HepG2 (cell line): ENCODE data around the gene HCRT. TPM values are rescaled to one million over a fixed set of nuclear protein-coding genes. Genes with fewer than 3 reads are reported as not detected.

Source experiments
- ATRX ChIP-seq: sonication (generic); formaldehyde crosslinking; IDR thresholded peaks from 2 replicates; pipeline ENCODE4 v1.4.0; 2020; ENCODE audit warnings: missing genetic modification reagents, borderline replicate concordance
- GATAD2A ChIP-seq: IDR thresholded peaks from 2 replicates; pipeline ENCODE4 v1.6.1; 2016
- HNRNPUL1 ChIP-seq: fragments of 200-400 bp; formaldehyde crosslinking; IDR thresholded peaks from 2 replicates; pipeline ENCODE4 v1.6.1; 2017; ENCODE audit warnings: low read depth, mild to moderate bottlenecking, low read length, moderate library complexity
- MTA1 ChIP-seq: sonication (generic); formaldehyde crosslinking; IDR thresholded peaks from 2 replicates; pipeline ENCODE4 v1.4.0; 2020; ENCODE audit warnings: missing genetic modification reagents, mild to moderate bottlenecking, borderline replicate concordance
- PLRG1 ChIP-seq: fragments of 450-650 bp; conservative IDR thresholded peaks from 2 replicates; pipeline ENCODE4 v1.6.1; 2016
- RFXAP ChIP-seq: sonication (generic); formaldehyde crosslinking; IDR thresholded peaks from 2 replicates; pipeline ENCODE4 v1.4.0; 2020; ENCODE audit warnings: missing genetic modification reagents, borderline replicate concordance
- TEAD2 ChIP-seq: sonication (generic); formaldehyde crosslinking; IDR thresholded peaks from 2 replicates; pipeline ENCODE4 v1.9.0; 2021; ENCODE audit warnings: missing genetic modification reagents
- ZBTB38 ChIP-seq: sonication (generic); formaldehyde crosslinking; IDR thresholded peaks from 2 replicates; pipeline ENCODE4 v1.5.1; 2020; ENCODE audit warnings: mild to moderate bottlenecking, missing genetic modification reagents
- ZC3H13 ChIP-seq: sonication (generic); formaldehyde crosslinking; IDR thresholded peaks from 2 replicates; pipeline ENCODE4 v1.8.1; 2023; ENCODE audit warnings: mild to moderate bottlenecking, missing genetic modification reagents, moderate library complexity
- ZKSCAN5 ChIP-seq: sonication (generic); formaldehyde crosslinking; IDR thresholded peaks from 2 replicates; pipeline ENCODE4 v1.5.1; 2020; ENCODE audit warnings: mild to moderate bottlenecking, missing genetic modification reagents
- ZNF12 ChIP-seq: sonication (generic); formaldehyde crosslinking; IDR thresholded peaks from 2 replicates; pipeline ENCODE4 v1.5.0; 2020; ENCODE audit warnings: missing genetic modification reagents
- ZNF253 ChIP-seq: sonication (generic); formaldehyde crosslinking; IDR thresholded peaks from 2 replicates; pipeline ENCODE4 v1.8.0; 2022; ENCODE audit warnings: mild to moderate bottlenecking, missing genetic modification reagents, borderline replicate concordance
- ZNF350 ChIP-seq: sonication (generic); formaldehyde crosslinking; IDR thresholded peaks from 2 replicates; pipeline ENCODE4 v1.4.0; 2020; ENCODE audit warnings: mild to moderate bottlenecking, low read depth, missing genetic modification reagents, borderline replicate concordance
- ZNF550 ChIP-seq: sonication (generic); formaldehyde crosslinking; IDR thresholded peaks from 2 replicates; pipeline ENCODE4 v1.4.0; 2020; ENCODE audit warnings: mild to moderate bottlenecking, missing genetic modification reagents, borderline replicate concordance
- ZNF670 ChIP-seq: sonication (generic); formaldehyde crosslinking; IDR thresholded peaks from 2 replicates; pipeline ENCODE4 v1.8.0; 2022; ENCODE audit warnings: mild to moderate bottlenecking, missing genetic modification reagents, borderline replicate concordance
- ZNF724P ChIP-seq: sonication (generic); formaldehyde crosslinking; IDR thresholded peaks from 2 replicates; pipeline ENCODE4 v1.8.0; 2022; ENCODE audit warnings: missing genetic modification reagents, borderline replicate concordance
- polyA plus RNA-seq, 8 experiments: library from polyadenylated mRNA; depleted of rRNA in 3 of 8; stranded (reverse) in 7 of 8; unstranded in 1 of 8; fragments of >200 nt; fragmentation: Illumina TruSeq in 4 of 8; extraction: Trizol in 4 of 8; gene quantifications; 2 replicates each; pipeline versions ENCODE4 v1.2.1 to v1.2.3, GENCODE V29; 2011 to 2016; ENCODE audit warnings: low read depth in 4 of 8, missing spikeins in 1 of 8, mixed read lengths in 1 of 8; ENCODE audit not compliant: insufficient read depth in 1 of 8
- total RNA-seq, 5 experiments: library from RNA; depleted of rRNA; stranded (reverse); fragments of >200 nt; fragmentation: Illumina TruSeq; extraction: Trizol; gene quantifications; 2 replicates each; pipeline ENCODE4 v1.2.3, GENCODE V29; 2016; ENCODE audit warnings: low read depth in 1 of 5
- TF ChIP-seq, protein P1 (sequence below): sonication (generic); formaldehyde crosslinking; IDR thresholded peaks from 2 replicates; pipeline ENCODE4 v1.8.1; 2023; ENCODE audit warnings: mild to moderate bottlenecking, missing genetic modification reagents, borderline replicate concordance
- TF ChIP-seq, protein P2 (sequence below): sonication (generic); formaldehyde crosslinking; IDR thresholded peaks from 2 replicates; pipeline ENCODE4 v1.5.0; 2020; ENCODE audit warnings: missing genetic modification reagents
- TF ChIP-seq, protein P3 (sequence below), 2 experiments: sonication (generic) in 1 of 2; formaldehyde crosslinking in 1 of 2; IDR thresholded peaks; 2 replicates each; pipeline versions ENCODE4 v1.6.1 to v1.9.0; 2014 to 2022; ENCODE audit warnings: antibody characterized with exemption in 1 of 2, borderline replicate concordance in 1 of 2, inconsistent platforms in 1 of 2, low read depth in 1 of 2, missing genetic modification reagents in 1 of 2

The HCRT gene
- total and polyA plus RNA-seq, 2 of the 13 experiments (the other 11 are each of a cell fraction or from before 2014, with no cell fraction given), result not detected

DNA sequence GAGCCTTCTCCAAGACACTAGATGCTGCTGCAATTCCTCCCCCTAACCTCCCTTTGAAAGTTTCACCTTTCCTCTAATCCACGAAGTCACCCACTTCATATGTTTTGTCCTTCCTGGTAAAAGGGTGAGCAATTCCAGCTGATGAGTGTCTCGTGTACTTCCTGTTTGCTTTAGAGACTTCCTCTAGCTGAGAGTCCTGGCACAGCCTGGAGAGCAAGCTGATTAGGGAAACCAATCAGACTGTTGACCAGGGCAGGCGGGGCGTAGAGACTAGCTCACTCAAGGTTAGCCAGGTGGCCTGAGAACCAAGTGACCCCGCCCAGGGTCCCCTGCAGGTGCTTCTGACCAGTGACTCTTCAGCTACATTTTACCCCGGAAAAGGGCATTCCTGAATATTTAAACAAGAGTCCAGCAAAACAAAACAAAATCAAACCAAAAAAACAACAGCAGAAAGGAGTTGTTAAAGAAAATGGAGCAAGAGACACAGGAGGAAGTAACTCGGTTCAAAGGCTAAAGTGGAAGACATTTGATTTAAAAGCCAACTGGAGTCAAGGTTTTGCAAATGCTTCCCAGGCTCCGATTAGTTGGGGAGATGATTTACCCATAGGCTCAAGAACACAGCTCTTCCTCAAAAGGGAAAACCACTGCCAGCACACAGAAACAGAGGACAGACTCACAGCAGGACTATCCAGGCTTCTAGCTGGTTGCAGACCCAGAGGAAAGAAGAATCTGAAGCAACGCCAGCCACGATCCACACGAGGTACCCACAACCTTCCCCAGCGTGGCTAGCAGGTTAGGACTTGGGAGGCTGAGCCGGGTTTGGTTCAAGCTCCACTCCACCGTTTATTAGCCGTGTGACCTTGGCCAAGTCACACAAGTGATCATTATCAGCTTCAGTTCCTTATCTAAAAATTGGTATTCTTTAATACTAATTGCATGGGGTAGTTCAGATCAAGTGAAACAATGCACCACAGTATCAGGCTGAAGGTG is 49.3 kb downstream of the HCRT start (continued):
- TF ChIP-seq TEAD2 (CRISPR knock-in tag) (no peak), ZC3H13 (no peak), ZNF724P (no peak), ZNF12 (CRISPR knock-in tag) (no peak), MTA1 (CRISPR knock-in tag) (peak; percentile 46; the same call in 1 of the 2 replicates), ZNF670 (CRISPR knock-in tag) (no peak), ZBTB38 (peak; percentile 45; the same call in 1 of the 2 replicates), RFXAP (CRISPR knock-in tag) (no peak), ZNF550 (CRISPR knock-in tag) (no peak), ZNF253 (CRISPR knock-in tag) (no peak), ATRX (no peak), GATAD2A (CRISPR knock-in tag) (peak; percentile 82), PLRG1 (no peak), ZKSCAN5 (CRISPR knock-in tag) (no peak), ZNF350 (CRISPR knock-in tag) (peak; percentile 47; the same call in 1 of the 2 replicates), HNRNPUL1 (no peak)
- TF ChIP-seq, protein P1, sequence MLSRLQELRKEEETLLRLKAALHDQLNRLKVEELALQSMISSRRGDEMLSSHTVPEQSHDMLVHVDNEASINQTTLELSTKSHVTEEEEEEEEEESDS (CRISPR knock-in tag), result no peak
- TF ChIP-seq, protein P2, sequence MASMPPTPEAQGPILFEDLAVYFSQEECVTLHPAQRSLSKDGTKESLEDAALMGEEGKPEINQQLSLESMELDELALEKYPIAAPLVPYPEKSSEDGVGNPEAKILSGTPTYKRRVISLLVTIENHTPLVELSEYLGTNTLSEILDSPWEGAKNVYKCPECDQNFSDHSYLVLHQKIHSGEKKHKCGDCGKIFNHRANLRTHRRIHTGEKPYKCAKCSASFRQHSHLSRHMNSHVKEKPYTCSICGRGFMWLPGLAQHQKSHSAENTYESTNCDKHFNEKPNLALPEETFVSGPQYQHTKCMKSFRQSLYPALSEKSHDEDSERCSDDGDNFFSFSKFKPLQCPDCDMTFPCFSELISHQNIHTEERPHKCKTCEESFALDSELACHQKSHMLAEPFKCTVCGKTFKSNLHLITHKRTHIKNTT (CRISPR knock-in tag), result no peak
- TF ChIP-seq, protein P3, sequence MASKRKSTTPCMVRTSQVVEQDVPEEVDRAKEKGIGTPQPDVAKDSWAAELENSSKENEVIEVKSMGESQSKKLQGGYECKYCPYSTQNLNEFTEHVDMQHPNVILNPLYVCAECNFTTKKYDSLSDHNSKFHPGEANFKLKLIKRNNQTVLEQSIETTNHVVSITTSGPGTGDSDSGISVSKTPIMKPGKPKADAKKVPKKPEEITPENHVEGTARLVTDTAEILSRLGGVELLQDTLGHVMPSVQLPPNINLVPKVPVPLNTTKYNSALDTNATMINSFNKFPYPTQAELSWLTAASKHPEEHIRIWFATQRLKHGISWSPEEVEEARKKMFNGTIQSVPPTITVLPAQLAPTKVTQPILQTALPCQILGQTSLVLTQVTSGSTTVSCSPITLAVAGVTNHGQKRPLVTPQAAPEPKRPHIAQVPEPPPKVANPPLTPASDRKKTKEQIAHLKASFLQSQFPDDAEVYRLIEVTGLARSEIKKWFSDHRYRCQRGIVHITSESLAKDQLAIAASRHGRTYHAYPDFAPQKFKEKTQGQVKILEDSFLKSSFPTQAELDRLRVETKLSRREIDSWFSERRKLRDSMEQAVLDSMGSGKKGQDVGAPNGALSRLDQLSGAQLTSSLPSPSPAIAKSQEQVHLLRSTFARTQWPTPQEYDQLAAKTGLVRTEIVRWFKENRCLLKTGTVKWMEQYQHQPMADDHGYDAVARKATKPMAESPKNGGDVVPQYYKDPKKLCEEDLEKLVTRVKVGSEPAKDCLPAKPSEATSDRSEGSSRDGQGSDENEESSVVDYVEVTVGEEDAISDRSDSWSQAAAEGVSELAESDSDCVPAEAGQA (IDR thresholded peaks at IDR 0.05; ENCODE audit: low read depth), result no peak
- TF ChIP-seq, protein P3 (CRISPR knock-in tag; IDR thresholded peaks at IDR 0.05; ENCODE audit: borderline replicate concordance), result no peak
